Subcutaneous adipose tissue (tissue), 4 donors: ENCODE data around the gene PROX2. TPM values are rescaled to one million over a fixed set of nuclear protein-coding genes. Genes with fewer than 3 reads are reported as not detected.

ENCODE experiments used
- total RNA-seq, 4 donors: library from RNA; depleted of rRNA; stranded (reverse); fragments of >200 nt; gene quantifications; one replicate each; pipeline ENCODE4 v1.1.0, GENCODE V29; 2016
- TF ChIP-seq, protein P1 (sequence below): fragments of 450-650 bp; IDR thresholded peaks from one replicate; pipeline ENCODE4 v1.5.1; 2016; ENCODE audit warnings: low read depth, mild to moderate bottlenecking, control low read depth, antibody characterized with exemption, moderate library complexity

Gene PROX2
- total RNA-seq, 4 donors from 2014 or later, result not detected

DNA sequence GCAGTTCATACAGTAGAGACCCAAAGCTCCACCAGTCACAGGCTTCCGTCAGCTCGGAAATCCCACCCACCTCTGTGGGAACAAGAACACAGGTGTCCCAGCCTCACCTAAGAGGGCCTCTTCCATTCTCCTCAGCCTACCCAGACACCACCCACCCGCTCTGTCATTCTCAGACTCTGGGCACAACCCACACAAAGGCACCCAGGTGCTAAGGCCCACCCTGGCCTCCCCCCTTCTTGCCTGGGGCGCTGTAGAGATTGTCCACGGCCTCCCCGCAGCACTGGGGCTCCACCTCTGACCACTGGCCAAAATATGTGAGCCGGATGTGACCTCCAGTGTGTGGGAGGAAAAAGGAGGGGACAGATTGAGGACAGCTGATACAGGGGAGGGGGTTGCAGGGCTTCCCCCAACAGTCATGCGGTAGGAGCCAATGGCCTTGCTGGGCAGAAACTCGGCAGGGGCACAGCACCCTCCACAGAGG, 33.0 kb upstream of the PROX2 start:
- TF ChIP-seq, protein P1, sequence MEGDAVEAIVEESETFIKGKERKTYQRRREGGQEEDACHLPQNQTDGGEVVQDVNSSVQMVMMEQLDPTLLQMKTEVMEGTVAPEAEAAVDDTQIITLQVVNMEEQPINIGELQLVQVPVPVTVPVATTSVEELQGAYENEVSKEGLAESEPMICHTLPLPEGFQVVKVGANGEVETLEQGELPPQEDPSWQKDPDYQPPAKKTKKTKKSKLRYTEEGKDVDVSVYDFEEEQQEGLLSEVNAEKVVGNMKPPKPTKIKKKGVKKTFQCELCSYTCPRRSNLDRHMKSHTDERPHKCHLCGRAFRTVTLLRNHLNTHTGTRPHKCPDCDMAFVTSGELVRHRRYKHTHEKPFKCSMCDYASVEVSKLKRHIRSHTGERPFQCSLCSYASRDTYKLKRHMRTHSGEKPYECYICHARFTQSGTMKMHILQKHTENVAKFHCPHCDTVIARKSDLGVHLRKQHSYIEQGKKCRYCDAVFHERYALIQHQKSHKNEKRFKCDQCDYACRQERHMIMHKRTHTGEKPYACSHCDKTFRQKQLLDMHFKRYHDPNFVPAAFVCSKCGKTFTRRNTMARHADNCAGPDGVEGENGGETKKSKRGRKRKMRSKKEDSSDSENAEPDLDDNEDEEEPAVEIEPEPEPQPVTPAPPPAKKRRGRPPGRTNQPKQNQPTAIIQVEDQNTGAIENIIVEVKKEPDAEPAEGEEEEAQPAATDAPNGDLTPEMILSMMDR, result no peak

DNA sequence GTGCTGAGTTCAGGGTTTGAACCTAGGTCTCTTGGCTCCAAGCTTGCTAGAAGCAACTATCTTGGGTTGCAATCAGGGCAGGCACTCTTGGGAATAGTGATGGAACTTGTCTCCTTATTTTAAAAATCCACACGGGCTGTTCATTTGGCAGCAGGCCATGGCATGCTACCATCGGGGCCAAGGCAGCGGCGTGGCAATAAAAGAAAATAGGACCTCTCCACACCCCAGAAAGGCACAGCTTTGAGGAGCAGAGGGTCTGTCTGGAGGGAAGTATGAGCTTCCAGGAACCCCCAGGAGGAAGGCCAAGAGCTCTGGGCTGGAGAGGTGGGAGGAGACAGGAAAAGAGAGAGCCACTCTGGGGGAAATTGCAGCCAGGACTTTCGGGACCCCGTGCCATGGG, 31.8 kb upstream of the PROX2 start:
- TF ChIP-seq, protein P1, result no peak

DNA sequence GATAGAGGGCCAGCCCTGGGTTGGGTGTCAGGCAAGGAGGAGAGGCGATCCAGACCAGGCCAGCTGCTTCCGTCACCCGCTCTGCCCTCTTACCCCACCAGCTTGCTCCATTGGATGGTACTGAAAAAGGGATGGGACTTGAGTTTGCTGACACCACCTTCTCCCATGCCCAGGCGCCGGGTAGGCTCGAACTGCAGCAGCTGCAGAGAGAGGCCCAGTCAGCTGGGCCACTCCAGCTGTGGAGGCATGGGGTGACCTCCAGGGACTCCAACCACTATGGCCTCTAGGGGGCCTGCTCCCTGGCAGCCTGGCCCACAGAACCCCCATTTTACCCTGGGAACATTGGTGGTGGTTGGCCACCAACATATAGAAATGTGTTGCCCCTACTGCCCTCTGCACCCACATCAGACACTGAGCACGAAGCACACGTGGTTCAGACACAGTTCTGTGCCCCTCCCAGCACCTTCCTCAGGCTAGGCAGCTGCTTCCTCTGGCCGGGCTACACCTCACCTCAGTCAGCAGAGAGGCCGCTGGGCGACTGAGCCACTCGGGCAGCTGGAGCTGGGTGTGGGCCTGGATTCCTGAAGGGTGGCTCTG, 31.1 kb upstream of the PROX2 start:
- TF ChIP-seq, protein P1, result no peak

DNA sequence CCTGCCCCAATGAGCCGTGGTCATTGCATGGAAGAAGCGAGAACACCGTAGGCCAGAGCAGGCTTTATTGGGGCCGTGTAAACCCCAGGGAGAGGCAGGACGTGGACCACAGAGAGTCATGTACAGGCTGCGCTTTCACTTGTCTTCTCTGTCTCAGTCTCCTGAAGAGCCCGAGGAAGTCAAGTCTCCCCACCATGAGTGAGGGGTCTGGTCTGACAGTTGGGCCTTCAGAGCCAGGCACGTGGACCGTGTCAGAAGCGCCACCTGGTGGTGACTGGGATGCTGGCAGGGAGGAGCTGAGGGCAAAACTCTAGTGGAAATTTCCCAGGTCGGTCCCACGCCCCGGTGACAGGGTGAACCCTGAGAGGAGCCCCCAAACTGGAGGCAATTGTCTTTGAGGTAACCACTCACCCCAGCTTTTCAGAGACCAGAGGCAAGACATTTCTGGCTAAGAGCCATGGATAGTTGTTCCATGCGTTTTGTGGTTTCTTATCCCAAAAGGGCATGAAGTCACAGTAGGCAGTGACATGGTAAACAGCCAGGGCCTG, 29.7 kb upstream of the PROX2 start:
- TF ChIP-seq, protein P1, result no peak

DNA sequence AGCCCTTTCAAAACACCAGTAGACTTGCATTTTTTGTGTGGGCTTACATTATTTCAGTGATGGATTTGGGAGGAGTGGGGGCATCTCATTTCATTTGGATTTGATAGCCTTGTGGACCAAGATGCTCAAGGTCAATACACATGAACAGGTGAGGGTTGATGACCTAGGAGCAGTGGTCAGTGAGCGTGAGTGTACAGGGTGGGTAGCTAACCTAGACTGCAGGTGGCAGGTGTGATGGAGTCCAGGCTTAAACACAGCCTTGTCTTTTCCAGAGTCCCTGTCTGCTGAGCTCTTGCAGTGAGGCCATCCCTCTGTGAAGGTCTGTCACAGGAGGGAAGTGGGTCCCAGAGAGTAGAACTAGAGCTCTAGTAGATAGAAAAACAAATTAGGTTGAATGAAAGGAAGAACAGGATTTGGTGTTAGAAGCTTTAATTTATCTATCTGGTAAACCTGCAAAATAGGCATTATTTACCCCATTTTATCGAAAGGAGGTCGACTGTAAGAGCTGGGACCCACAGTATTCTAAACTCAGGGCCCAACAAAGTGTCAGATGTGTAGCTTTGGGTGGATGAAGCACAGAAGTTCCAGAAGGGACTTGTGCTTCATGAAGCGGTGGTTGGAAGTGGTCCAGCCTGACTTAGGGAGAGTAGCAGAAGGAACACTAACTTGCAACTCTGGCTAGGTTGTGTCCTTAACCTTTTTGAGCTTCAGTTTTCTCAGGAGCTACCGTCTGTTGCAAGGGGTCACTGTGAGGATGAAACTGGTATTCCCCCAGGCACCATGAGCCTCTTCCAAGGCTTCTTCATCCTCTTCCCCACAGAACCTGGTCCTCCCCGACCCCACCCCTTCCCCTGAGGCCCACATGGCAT, 28.9 kb upstream of the PROX2 start:
- TF ChIP-seq, protein P1, result no peak

DNA sequence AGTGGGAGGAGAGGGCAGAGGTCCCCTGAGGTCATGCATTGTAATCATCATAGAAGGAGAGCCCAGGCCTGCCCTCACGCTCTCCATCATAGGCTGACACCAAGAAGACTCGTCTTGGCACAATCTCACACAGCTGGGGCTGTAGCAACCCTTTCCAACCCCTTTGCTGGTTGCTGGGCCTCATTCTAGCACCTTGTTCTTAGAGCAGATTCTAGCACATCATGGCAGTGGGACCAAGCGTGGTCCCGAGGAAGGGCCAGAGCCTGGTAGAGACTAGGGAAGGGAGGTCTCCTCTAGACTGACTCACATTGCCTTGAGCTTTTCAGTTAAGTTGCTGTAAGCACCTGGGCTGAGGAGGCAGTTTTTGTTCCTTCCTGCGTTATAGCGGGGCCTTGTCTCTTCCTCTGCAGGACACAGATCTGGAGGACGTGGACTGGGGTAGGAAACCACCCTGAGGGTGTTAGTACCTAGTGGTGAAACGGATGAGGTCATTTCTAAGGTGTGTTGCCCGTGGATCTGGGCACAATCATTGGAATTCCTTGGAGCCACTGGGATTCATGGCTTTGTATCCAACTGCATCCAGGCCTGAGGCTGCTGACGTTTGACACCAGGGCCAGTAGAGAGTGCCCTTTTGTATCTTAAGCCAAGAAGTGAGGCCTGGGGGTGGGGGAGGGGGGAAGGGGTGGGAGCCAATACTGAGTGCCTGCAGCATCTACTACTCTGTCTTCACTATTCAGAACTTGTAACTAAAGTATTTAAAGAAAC, 27.2 kb upstream of the PROX2 start:
- TF ChIP-seq, protein P1, result no peak
